GM21381 (cell line): Measurements from ENCODE around the gene SLC45A2.
"Not testable (repeated sequence)": the region's sequence is repeated elsewhere in the genome, so short reads cannot be mapped to it uniquely, and the experiment has no call there.

Experiments
- ATAC-seq: cut with Tn5 transposase; IDR thresholded peaks from one replicate; pipeline ENCODE4 v1.9.1; 2021; ENCODE audit warnings: mild to moderate bottlenecking, moderate library complexity; ENCODE audit not compliant: unreplicated experiment

The SLC45A2 gene

GRCh38 chr5:33984671-33985124, at the start of gene SLC45A2:
Gene SLC45A2 (minus strand): TSS chr5:33984693. CDS start chr5:33984583, 110 bp downstream.
- no peak for ATAC-seq

GRCh38 chr5:34031966-34032365, 47.5 kb upstream of the SLC45A2 start:
- no peak for ATAC-seq

- no peak for ATAC-seq
These were observed 46.6 kb upstream of the SLC45A2 start for GRCh38 chr5:34031117-34031516.

GRCh38 chr5:34030585-34030984, 46.1 kb upstream of the SLC45A2 start:
- not testable (repeated sequence) for ATAC-seq

- no peak for ATAC-seq
These were observed 45.6 kb upstream of the SLC45A2 start for GRCh38 chr5:34030048-34030447.

GRCh38 chr5:34028349-34028748, 43.9 kb upstream of the SLC45A2 start:
- ATAC-seq, result no peak

- no peak for ATAC-seq
These were observed 41.7 kb upstream of the SLC45A2 start for GRCh38 chr5:34026089-34026761.

GRCh38 chr5:34022121-34022705, 37.7 kb upstream of the SLC45A2 start:
- peak; percentile 96 for ATAC-seq

GRCh38 chr5:34021334-34021733, 36.8 kb upstream of the SLC45A2 start:
- no peak for ATAC-seq

- no peak for ATAC-seq
These were observed 36.2 kb upstream of the SLC45A2 start for GRCh38 chr5:34020726-34021125.

- no peak for ATAC-seq
These were observed 32.8 kb upstream of the SLC45A2 start for GRCh38 chr5:34017254-34017653.

- ATAC-seq, result no peak
These were observed 32.3 kb upstream of the SLC45A2 start for GRCh38 chr5:34016750-34017149.

GRCh38 chr5:34016222-34016621, 31.7 kb upstream of the SLC45A2 start:
- no peak for ATAC-seq

GRCh38 chr5:34015120-34015822, 30.8 kb upstream of the SLC45A2 start:
- no peak for ATAC-seq

GRCh38 chr5:34014626-34015025, 30.1 kb upstream of the SLC45A2 start:
- ATAC-seq, result no peak

- ATAC-seq, result no peak
These were observed 29.1 kb upstream of the SLC45A2 start for GRCh38 chr5:34013547-34013946.

- ATAC-seq, result no peak
These were observed 28.3 kb upstream of the SLC45A2 start for GRCh38 chr5:34012791-34013190.

- ATAC-seq, result no peak
These were observed 27.0 kb upstream of the SLC45A2 start for GRCh38 chr5:34011536-34011935.

GRCh38 chr5:34010146-34010545, 25.7 kb upstream of the SLC45A2 start:
- not testable (repeated sequence) for ATAC-seq

GRCh38 chr5:34009610-34010009, 25.1 kb upstream of the SLC45A2 start:
- no peak for ATAC-seq

GRCh38 chr5:34008802-34009201, 24.3 kb upstream of the SLC45A2 start:
- no peak for ATAC-seq
